AG09309 (cell line): ENCODE measurements around the gene USP46.

Experiments
- DNase-seq: peaks from one replicate; pipeline ENCODE4 v3.0.0-alpha.2; 2010; ENCODE audit warnings: low read depth
- H3K4me3 ChIP-seq: 2 replicates; pipeline ENCODE4 v1.5.1; 2011; ENCODE audit warnings: mild to moderate bottlenecking, low read depth, low read length, moderate library complexity; ENCODE audit not compliant: control insufficient read depth
- TF ChIP-seq, protein P1 (sequence below): IDR thresholded peaks from 2 replicates; pipeline ENCODE4 v1.5.1; 2011; ENCODE audit warnings: mild to moderate bottlenecking, low read depth, low read length, inconsistent platforms; ENCODE audit not compliant: insufficient read depth, control insufficient read depth; ENCODE audit errors: missing control alignments

The USP46 gene

GRCh38 chr4:52588771-52589591, 70.1 kb downstream of the USP46 start:
- DNase-seq = peak; percentile 44
- TF ChIP-seq, protein P1, sequence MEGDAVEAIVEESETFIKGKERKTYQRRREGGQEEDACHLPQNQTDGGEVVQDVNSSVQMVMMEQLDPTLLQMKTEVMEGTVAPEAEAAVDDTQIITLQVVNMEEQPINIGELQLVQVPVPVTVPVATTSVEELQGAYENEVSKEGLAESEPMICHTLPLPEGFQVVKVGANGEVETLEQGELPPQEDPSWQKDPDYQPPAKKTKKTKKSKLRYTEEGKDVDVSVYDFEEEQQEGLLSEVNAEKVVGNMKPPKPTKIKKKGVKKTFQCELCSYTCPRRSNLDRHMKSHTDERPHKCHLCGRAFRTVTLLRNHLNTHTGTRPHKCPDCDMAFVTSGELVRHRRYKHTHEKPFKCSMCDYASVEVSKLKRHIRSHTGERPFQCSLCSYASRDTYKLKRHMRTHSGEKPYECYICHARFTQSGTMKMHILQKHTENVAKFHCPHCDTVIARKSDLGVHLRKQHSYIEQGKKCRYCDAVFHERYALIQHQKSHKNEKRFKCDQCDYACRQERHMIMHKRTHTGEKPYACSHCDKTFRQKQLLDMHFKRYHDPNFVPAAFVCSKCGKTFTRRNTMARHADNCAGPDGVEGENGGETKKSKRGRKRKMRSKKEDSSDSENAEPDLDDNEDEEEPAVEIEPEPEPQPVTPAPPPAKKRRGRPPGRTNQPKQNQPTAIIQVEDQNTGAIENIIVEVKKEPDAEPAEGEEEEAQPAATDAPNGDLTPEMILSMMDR = no peak
- no peak overlapping the region for H3K4me3 ChIP-seq

- no peak overlapping the region for H3K4me3 ChIP-seq
- TF ChIP-seq, protein P1 = peak; percentile 44
- DNase-seq = no peak
Observed at GRCh38 chr4:52588097-52588496, 71.0 kb downstream of the USP46 start.

DNA sequence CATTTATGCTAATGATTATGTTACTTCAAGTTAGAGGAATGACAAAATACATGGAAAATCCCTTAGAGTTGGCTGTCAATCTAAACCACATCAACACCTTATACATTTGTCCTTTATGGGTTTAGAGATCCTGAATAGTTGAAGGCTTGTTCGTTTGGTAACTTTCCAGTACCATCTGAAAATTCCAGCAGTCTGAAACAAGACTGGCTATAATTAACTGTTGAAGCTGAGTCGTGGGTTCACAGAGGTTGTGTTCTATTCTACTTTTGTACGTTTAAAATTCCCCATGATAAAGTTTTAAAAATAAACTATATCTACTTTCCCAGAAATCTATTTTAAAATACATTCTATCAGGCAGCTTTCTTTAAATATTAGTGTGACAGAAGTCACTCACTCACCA, 73.0 kb downstream of the USP46 start:
- no peak for DNase-seq
- TF ChIP-seq, protein P1 = no peak
- no peak overlapping the region for H3K4me3 ChIP-seq

- DNase-seq = no peak
- H3K4me3 ChIP-seq = no peak overlapping the region
- TF ChIP-seq, protein P1 = no peak
Observed at GRCh38 chr4:52585379-52585778, 73.7 kb downstream of the USP46 start.

- TF ChIP-seq, protein P1 = no peak
- DNase-seq = no peak
- H3K4me3 ChIP-seq = no peak overlapping the region
Observed at GRCh38 chr4:52579602-52580272, 79.4 kb downstream of the USP46 start.

DNA sequence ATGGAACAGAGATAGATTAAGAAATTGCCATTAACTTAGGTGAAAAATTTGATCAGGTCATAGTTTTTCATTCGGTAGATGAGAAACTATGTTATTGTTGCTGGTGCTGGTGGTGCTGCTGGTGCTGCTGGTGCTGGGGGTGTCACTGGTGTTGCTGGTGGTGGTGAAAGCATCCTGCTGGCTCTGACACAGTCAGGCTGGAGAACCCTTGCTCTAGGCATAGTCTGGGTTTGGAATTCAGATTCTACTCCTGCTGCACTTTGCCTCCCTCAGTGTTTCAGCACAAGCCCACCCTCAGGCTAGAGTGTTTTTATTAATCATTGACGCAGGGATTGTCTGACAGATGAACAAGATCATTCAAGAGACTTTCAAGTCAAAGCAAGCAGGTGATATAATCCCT, 80.2 kb downstream of the USP46 start:
- no peak for DNase-seq
- TF ChIP-seq, protein P1 = no peak
- no peak overlapping the region for H3K4me3 ChIP-seq
